HG02970 (cell line): Measurements from ENCODE around the gene ZDHHC24.

ENCODE experiments used
- ATAC-seq: cut with Tn5 transposase; IDR thresholded peaks from one replicate; pipeline ENCODE4 v1.9.1; 2021; ENCODE audit warnings: mild to moderate bottlenecking, moderate library complexity, moderate number of reproducible peaks; ENCODE audit not compliant: unreplicated experiment, low FRiP score

The ZDHHC24 gene

GRCh38 chr11:66567787-66568123 lies 21.9 kb upstream of the ZDHHC24 start:
- ATAC-seq = no peak

GRCh38 chr11:66566221-66566620 lies 20.4 kb upstream of the ZDHHC24 start:
- no peak for ATAC-seq

- no peak for ATAC-seq
Observed at GRCh38 chr11:66564984-66565383, 19.1 kb upstream of the ZDHHC24 start.

GRCh38 chr11:66564538-66564937 lies 18.7 kb upstream of the ZDHHC24 start:
- no peak for ATAC-seq

DNA sequence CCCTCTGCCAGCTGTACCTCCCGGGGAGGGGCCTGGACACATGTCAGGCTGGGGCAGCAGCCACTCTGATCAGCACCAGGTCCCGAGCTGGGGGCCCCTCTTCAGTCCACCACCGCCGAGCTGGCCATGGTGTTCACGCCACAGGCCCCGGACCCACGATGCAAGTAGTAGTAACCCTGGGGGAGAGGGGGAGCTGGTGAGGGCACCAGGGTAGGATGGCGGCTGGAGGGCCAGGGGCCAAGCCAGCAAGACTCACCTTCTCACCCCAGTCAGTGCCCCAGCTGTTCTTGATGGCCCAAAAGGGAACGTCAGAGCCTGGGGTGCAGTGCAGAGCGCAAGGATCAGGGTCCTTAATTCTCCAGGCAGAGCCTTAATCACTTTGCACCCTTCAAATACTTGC lies 18.0 kb upstream of the ZDHHC24 start:
- no peak for ATAC-seq

GRCh38 chr11:66562907-66563583 lies 17.2 kb upstream of the ZDHHC24 start:
- no peak for ATAC-seq

DNA sequence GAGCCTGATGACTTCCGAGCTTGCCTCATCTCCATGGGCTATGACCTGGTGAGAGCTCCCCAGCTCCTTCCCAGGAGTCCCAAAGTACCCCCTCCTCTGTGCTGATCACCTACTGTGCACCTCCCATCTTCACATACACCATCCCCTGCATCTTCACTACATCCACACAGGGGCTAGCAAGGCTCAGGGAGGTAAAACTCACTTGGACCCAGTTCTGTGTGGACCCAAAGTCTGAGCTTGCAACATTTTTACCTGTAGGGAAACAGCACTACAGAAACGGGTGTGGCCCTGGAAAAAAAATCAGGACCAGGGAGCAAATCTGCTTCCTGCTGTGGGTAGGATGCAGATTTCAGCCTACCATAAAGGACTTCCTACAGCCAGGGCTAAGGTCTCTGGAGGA lies 16.4 kb upstream of the ZDHHC24 start:
- ATAC-seq = no peak

GRCh38 chr11:66561975-66562248 lies 16.1 kb upstream of the ZDHHC24 start:
- no peak for ATAC-seq

GRCh38 chr11:66561178-66561974 lies 15.5 kb upstream of the ZDHHC24 start:
- ATAC-seq = no peak

DNA sequence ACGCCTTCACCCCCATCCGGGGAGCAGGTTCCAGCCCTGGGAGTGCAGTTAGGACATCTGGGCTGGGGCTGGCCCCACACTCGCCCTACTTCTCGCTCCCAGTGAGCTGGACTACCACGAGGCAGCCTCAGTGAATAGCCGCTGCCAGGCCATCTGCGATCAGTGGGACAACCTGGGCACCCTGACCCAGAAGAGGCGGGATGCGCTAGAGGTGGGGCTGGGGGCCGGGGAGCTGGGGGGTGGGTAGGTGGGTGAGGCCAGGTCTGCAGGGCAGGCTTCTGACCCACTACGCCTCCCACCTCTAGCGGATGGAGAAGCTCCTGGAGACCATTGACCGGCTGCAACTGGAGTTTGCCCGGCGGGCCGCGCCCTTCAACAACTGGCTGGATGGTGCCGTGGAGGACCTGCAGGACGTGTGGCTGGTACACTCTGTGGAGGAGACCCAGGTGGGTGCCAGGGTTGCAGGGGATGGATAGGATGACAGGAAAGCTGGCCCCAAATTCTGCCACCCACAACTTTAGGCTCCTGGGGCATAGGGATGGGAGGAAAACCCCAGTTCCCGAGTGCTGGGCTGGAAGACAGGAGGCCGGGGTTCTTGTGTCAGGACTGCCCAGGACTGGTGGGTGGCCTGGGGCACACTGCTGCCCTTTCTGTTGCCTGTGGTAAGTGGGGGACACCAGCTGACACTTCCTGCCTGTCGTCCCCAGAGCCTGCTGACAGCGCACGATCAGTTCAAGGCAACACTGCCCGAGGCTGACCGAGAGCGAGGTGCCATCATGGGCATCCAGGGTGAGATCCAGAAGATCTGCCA lies 14.2 kb upstream of the ZDHHC24 start:
- ATAC-seq = no peak

- no peak for ATAC-seq
Observed at GRCh38 chr11:66559142-66559865, 13.5 kb upstream of the ZDHHC24 start.

GRCh38 chr11:66557733-66558326 lies 12.0 kb upstream of the ZDHHC24 start:
- ATAC-seq = no peak

- ATAC-seq = no peak
Observed at GRCh38 chr11:66556086-66556485, 10.2 kb upstream of the ZDHHC24 start.

DNA sequence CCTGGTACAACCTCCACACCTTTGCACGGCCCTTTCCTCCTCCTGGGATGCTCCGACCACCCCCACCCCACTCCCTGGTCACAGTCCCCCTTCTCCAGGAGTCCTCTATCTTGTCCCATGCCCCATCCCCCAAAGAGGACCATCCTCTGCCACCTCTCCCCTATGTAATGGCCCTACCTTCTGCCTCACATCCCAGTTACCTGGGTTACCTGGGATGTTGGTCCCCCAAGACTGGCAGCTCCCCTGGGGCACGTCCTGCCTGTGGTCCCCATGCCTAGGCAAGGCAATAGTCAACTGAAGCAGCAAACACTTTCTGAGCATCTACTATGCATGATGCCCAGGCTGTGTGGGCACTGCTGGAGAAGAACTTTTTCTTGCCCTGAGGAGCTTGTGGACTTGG lies 9.6 kb upstream of the ZDHHC24 start:
- ATAC-seq = no peak

GRCh38 chr11:66554602-66555001 lies 8.8 kb upstream of the ZDHHC24 start:
- no peak for ATAC-seq

DNA sequence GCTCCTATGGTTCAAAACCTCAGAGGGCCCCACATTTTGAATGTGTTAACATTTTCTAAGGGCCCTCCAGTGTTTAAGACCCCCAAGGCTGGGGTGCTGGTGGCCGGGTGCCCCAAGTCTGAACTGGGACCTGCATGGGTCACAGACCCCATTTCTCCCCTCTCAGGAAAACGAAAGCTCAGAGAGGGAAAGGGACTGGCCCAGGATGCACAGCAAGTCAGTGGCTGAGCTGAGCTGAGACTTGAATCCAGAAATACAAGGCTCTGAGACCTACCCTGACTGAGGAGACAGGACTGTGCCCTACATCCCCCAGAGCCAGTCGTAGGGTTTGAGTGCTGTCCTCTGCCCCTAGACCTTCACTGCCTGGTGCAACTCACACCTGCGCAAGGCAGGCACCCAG lies 5.0 kb upstream of the ZDHHC24 start:
- no peak for ATAC-seq

GRCh38 chr11:66549696-66550095 lies 3.8 kb upstream of the ZDHHC24 start:
- no peak for ATAC-seq

GRCh38 chr11:66548774-66549630 lies 3.2 kb upstream of the ZDHHC24 start:
- ATAC-seq = no peak

DNA sequence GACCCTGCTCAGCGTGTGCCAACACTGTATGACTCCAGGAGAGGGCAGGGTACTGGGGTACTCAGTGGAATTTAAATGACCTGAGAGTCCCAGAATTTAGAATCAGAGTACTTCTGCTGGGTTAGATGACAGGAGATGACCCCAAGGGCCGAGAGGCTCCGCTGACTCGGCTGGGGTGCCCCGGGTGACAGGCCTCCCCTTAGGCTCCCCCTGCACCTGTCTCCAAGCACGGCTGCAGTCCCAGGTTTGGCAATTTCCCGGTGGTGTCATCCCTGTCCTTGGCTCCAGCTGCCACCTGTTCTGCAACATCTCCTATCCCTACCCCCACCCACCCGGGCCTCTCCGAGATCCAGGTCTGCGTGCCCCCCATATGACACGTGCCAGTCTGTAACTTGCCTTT lies 2.2 kb upstream of the ZDHHC24 start:
- ATAC-seq = no peak

DNA sequence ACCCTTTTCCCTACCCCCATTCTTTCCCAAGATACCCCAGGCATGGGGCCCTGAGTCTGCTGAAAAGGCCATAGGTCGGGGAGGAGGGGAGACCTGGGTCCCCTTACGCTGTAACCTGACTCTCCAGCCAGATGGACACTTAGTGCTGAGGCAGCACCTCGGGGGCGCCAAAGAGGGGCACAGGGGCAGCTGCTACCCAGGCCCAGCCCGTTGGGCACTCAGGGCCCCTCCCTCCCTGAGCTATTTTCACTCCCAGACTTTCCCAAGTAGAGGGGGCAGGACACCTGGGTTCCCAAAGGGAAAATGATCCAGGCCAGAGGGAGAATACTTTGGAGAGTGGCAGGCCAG lies 1.8 kb upstream of the ZDHHC24 start:
- ATAC-seq = no peak
